GM12891 (cell line): ENCODE measurements around the gene TBRG4.

Experiments used
- POLR2A ChIP-seq: IDR thresholded peaks from 2 replicates; pipeline ENCODE4 v1.6.1; 2011; ENCODE audit warnings: low read depth, low read length, control low read depth
- POLR2AphosphoS5 ChIP-seq: IDR thresholded peaks from 2 replicates; pipeline ENCODE4 v1.6.1; 2011; ENCODE audit warnings: low read depth, low read length, control low read depth
- POU2F2 ChIP-seq: IDR thresholded peaks from 2 replicates; pipeline ENCODE4 v1.6.1; 2011; ENCODE audit warnings: low read depth, mild to moderate bottlenecking, control low read depth, low read length, moderate library complexity
- SPI1 ChIP-seq: IDR thresholded peaks from 2 replicates; pipeline ENCODE4 v1.6.1; 2011; ENCODE audit warnings: low read depth, low read length, control low read depth
- TAF1 ChIP-seq: IDR thresholded peaks from 2 replicates; pipeline ENCODE4 v1.6.1; 2011; ENCODE audit warnings: low read depth, low read length, control low read depth

- TF ChIP-seq TAF1 (no peak), POU2F2 (no peak), POLR2A (no peak), POLR2AphosphoS5 (no peak), SPI1 (no peak)
Observed at GRCh38 chr7:45073031-45073785, 38.3 kb downstream of the TBRG4 start.
